ENCODE results near the gene TAC4.
"Not testable (repeated sequence)": the region's sequence is repeated elsewhere in the genome, so short reads cannot be mapped to it uniquely, and the experiment has no call there.

Gene TAC4

DNA sequence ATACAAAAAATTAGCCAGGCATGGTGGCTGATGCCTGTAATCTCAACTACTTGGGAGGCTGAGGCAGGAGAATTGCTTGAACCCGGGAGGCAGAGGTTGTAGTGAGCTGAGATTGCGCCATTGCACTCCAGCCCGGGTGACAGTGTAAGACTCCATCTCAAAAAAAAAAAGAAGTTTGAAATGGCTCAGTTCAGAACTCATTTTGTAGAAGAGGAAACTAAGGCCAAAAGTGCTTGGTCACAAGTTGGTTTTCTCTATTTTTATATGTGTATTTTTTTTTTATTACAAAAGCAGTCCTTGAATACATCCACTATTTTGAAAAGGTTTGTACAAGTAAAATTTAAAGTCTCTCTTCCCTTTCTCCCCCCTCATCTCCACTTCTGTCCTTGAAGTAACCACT is 5.5 kb downstream of the TAC4 start:
- DNase-seq = no peak

DNA sequence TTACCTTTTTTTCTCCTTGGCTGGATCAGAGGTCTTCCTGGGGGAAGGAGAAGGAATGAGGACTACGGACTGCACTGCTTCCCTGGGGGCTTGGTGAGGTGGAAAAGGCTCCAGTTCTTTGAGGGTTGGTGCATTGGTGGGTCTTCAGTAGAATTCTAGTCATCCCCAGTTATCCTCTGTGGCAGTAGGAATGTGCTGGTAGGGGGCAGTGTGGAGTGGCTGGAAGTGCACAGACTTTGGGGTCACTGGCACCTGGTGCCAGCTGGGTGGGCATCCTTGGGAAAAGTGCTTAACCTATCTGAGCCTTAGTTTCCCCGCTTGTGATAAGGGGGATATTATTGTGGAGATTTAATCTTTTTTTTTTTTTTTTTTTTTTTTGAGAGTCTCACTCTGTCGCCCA is 6.3 kb downstream of the TAC4 start:
- no peak for DNase-seq

- no peak for DNase-seq
These were observed 8.4 kb downstream of the TAC4 start for GRCh38 chr17:49839455-49839854.

- no peak for DNase-seq
These were observed 11.5 kb downstream of the TAC4 start for GRCh38 chr17:49836111-49837030.

DNA sequence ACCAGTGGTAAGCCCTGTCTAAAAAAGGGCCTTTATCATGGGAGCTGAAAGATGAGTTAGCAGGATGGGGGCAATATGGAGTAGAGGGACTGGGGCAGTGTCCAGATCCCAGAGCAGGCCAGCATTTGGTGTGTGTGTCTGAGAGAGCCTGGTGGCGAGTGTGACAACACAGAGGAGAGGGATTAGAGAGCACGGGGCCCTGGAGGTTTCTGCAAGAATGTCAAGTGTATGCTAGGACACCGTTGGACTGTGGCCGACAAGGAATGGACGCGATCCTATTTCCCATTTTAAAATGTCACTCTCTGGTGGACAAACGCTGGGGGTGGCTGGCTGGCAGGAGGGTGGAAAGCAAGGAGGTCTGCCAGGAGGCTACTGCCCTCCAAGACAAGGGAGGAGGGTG is 12.4 kb downstream of the TAC4 start:
- DNase-seq = no peak

GRCh38 chr17:49834118-49834743 is 13.6 kb downstream of the TAC4 start:
- no peak for DNase-seq

DNA sequence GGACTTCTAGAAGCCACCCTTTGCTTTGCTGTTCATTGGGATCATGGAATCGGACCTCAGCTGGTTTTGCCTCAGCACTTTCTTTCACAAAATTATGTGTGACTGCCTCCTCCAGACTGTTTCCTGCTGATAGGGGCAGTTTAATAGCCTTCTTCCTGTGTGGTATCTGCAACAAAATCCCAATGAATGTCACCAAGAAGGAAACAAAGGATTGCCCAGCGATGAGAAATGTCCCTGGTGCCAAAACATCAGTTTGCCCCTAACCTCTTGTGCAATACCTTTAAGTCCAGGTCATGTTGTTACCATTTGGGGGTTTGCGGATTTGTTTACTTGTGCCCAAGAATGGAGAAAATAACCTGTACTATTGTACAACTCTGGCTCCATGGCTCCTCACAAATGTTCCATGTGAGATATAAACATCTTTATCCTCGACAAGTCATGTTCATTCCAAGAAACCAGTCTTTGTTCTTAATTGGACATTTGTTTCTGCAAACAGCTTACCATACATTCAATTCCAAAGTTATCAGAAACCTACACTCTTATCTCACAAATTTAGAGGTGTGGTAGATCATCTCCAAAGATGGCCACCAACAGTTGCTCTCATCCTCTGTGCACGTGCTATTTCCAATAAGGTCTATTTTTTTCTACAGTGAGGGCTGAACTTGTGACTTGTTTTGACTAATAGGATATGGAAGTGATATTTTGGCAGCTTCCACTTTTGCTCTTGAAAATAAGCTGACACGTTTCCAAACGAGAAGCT is 14.8 kb downstream of the TAC4 start:
- no peak for DNase-seq

GRCh38 chr17:49830605-49831004 is 17.3 kb downstream of the TAC4 start:
- no peak for DNase-seq

GRCh38 chr17:49829026-49829425 is 18.8 kb downstream of the TAC4 start:
- DNase-seq = no peak

DNA sequence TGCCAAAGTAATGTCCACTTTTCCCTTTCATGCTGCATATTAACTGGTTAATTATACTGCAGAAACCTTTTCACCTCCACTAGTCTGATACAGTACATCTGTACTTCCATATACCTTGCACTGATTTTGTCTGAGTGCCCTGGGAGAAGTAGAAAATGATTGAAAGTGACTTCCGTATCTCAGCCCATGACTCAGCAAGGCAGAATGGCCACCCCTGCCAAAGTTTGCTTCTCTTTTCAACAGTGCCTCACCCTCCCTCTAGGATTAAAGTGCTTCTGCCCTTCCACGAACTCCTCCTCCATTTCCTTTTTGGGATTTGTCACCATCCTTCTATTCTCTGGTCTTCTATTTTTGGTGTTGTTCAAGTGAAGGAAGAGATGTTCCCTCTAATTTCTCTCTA is 19.5 kb downstream of the TAC4 start:
- not testable (repeated sequence) for DNase-seq

DNA sequence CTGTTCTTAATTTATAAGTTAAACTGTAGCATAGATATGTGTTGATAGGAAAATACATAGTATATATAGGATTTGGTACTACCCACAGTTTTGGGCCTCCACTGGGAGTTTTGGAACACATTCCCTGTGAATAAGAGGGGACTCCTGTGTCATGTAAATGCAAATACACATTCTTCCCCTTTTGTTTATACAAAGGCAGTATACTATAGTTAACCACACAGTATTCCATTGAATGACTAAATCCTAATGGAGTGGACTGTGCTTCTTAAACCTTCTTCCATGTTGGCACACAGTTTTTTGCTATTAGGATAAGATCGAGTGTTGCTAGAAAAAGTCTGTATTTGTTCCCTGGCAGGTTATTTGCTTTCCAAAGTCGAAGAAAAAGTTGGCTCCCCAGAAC is 22.2 kb downstream of the TAC4 start:
- no peak for DNase-seq

DNA sequence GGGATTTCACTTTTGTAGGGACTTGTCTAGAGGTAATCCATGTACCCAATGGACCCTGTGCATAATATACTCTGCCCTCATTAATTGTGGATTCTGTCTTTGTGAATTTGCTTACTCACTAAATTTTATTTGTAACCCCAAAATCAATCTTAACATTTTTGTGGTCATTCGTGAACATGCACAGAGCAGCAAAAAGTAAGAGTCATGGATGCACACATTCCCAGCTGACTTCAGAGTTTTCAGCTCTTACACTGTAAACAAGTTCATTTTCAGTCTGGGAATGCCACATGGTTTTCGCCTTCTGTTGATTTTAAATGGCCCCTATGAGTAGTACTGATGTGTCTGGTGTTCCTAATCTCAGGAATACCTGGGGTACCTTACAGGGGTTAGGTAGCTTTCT is 24.3 kb downstream of the TAC4 start:
- DNase-seq = no peak

GRCh38 chr17:49822829-49823228 is 25.0 kb downstream of the TAC4 start:
- no peak for DNase-seq

DNA sequence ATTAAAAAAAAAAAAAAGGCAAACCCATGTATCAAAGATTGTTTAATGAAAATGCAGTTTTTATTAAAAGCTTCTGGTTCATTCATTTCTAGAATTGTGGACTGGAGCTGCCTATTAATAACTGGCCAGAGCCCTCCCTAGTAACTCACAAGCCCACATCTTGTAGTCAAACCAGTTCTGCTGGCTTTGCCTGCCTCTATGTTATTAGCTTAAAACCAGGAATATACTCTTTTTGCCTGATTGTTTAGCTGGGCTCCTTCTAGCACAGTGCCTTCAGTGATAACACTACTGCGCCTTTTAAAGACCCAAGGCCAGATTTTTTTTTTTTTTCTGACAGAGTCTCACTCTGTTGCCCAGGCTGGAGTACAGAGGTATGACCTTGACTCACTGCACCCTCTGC is 26.0 kb downstream of the TAC4 start:
- DNase-seq = no peak

- no peak for DNase-seq
These were observed 26.4 kb downstream of the TAC4 start for GRCh38 chr17:49821466-49821865.

DNA sequence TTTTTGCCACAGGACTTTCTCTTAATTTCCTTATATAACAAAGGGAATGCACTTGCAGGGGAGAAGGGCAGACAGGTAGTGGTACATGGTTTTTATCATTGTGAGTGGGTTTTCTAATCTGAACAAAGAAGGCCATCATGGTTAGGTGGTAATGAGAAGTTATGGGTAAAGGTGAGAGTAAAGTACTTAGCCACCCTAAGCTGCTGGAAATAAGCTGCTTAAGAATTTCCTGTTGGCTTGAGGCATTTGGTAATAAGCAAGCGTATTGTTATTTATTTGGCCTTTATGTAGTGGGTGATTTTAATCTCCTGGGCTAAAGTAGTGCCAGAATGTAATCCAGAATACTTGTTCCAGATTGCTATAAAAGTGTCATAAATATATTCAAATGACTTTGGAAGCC is 27.1 kb downstream of the TAC4 start:
- no peak for DNase-seq

- no peak for DNase-seq
These were observed 28.2 kb downstream of the TAC4 start for GRCh38 chr17:49819651-49820050.

- no peak for DNase-seq
These were observed 28.7 kb downstream of the TAC4 start for GRCh38 chr17:49819138-49819537.

DNA sequence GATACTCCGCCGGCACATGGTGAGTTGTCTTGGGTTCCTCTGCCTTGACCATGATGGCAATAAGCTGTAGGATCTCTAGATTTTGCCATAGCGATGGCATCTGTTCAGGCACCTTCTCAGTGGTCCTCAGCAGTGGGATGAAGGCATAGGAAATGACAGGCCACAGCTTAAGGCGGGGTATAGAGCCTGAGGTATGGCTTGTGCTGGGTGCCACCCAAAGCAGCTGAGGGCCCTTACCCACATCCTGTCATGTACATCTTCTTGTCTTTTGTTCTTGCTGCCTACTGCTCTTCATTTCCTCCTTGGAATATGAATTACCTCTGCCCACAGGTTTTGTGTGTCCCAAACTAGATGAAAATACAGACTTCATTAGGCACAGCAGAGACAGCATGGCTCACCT is 29.9 kb downstream of the TAC4 start:
- no peak for DNase-seq

DNA sequence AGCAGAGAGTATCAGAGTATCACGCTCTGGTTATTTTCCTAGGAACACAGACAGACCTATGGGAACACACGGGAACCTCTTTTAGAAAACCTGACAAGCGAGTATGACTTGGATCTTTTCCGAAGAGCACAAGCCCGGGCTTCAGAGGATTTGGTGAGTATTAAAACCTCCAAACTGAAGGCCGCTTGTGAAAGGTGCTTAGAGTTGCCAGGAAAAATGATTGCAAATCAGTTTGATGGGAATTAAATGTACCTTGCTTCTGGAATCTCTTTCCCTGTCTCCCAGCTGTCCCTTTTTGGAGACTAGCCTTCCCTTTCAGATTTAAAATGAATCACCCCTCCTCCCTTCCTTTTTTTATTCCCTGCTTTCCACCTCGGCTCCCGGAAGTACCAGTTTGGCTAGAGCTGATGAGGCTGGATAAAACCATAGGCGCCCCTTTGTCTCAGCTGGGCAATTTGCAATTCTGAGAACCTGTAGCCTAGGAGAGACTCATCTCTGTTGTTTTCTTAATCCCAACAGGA is 32.0 kb downstream of the TAC4 start:
- no peak for DNase-seq

- DNase-seq = no peak
These were observed 32.9 kb downstream of the TAC4 start for GRCh38 chr17:49814781-49815529.

GRCh38 chr17:49809056-49809455 is 38.8 kb downstream of the TAC4 start:
- no peak for DNase-seq

- no peak for DNase-seq
These were observed 49.1 kb downstream of the TAC4 start for GRCh38 chr17:49798738-49799137.
